Neural progenitor cell (in vitro differentiated cells): ENCODE results near the gene HPSE. TPM values are rescaled to one million over a fixed set of nuclear protein-coding genes. Genes with fewer than 3 reads are reported as not detected.

Experiments used
- DNase-seq: peaks from one replicate; pipeline ENCODE4 v3.0.0-alpha.2; 2016; ENCODE audit warnings: low spot score
- H2AFZ ChIP-seq: fragments of 200-600 bp; sonication (generic); replicated peaks from 2 replicates; pipeline ENCODE4 v1.6.1; 2016; ENCODE audit warnings: antibody characterized with exemption
- H3F3A ChIP-seq: fragments of 200-600 bp; sonication (generic); 2 replicates; pipeline ENCODE4 v1.6.1; 2016; ENCODE audit warnings: antibody characterized with exemption, low read depth
- H3K27ac ChIP-seq: fragments of 200-600 bp; sonication (generic); 2 replicates; pipeline ENCODE4 v1.5.1; 2016; ENCODE audit warnings: mild to moderate bottlenecking
- H3K27me3 ChIP-seq: fragments of 200-600 bp; sonication (generic); 2 replicates; pipeline ENCODE4 v1.6.1; 2016; ENCODE audit warnings: mild to moderate bottlenecking, moderate library complexity
- H3K36me3 ChIP-seq: fragments of 200-600 bp; sonication (generic); 2 replicates; pipeline ENCODE4 v1.5.1; 2016
- H3K4me1 ChIP-seq: fragments of 200-600 bp; sonication (generic); 2 replicates; pipeline ENCODE4 v1.6.1; 2016; ENCODE audit warnings: mixed run types
- H3K4me2 ChIP-seq: fragments of 200-600 bp; sonication (generic); 2 replicates; pipeline ENCODE4 v1.6.1; 2016
- H3K4me3 ChIP-seq: fragments of 200-600 bp; sonication (generic); 2 replicates; pipeline ENCODE4 v1.5.1; 2016
- H3K79me2 ChIP-seq: fragments of 200-600 bp; sonication (generic); 2 replicates; pipeline ENCODE4 v1.6.1; 2016; ENCODE audit warnings: low read depth
- H3K9ac ChIP-seq: fragments of 200-600 bp; sonication (generic); 2 replicates; pipeline ENCODE4 v1.6.1; 2016
- H3K9me3 ChIP-seq: fragments of 200-600 bp; sonication (generic); 2 replicates; pipeline ENCODE4 v1.5.1; 2016; ENCODE audit warnings: low read depth
- H4K20me1 ChIP-seq: fragments of 200-600 bp; sonication (generic); 2 replicates; pipeline ENCODE4 v1.6.1; 2016; ENCODE audit warnings: low read depth
- H3K27ac Mint-ChIP-seq: 3 replicates; pipeline ENCODE4 v1.8.0; 2021; ENCODE audit warnings: mixed read lengths
- H3K27me3 Mint-ChIP-seq: 2 replicates; pipeline ENCODE4 v1.8.0; 2022; ENCODE audit warnings: low read depth, mild to moderate bottlenecking, inconsistent platforms, moderate library complexity, mixed read lengths; ENCODE audit not compliant: insufficient read depth
- H3K36me3 Mint-ChIP-seq: 3 replicates; pipeline ENCODE4 v1.8.0; 2021; ENCODE audit warnings: mixed read lengths
- H3K4me1 Mint-ChIP-seq: 3 replicates; pipeline ENCODE4 v1.8.0; 2021; ENCODE audit warnings: mixed read lengths
- H3K4me3 Mint-ChIP-seq: 3 replicates; pipeline ENCODE4 v1.8.0; 2021; ENCODE audit warnings: mild to moderate bottlenecking, moderate library complexity, mixed read lengths
- H3K9me3 Mint-ChIP-seq: 3 replicates; pipeline ENCODE4 v1.8.0; 2020; ENCODE audit warnings: mixed read lengths
- EZH2 ChIP-seq: fragments of 200-600 bp; sonication (generic); IDR thresholded peaks from 2 replicates; pipeline ENCODE4 v1.6.1; 2017; ENCODE audit warnings: antibody characterized with exemption, mild to moderate bottlenecking, moderate library complexity
- EZH2phosphoT487 ChIP-seq: fragments of 200-600 bp; sonication (generic); IDR thresholded peaks from 2 replicates; pipeline ENCODE4 v1.6.1; 2017; ENCODE audit warnings: antibody characterized with exemption
- total RNA-seq: library from RNA; depleted of rRNA; stranded (reverse); fragments of >200 nt; gene quantifications from 2 replicates; pipeline ENCODE4 v1.2.3, GENCODE V29; 2015; ENCODE audit warnings: low replicate concordance
- TF ChIP-seq, protein P1 (sequence below): fragments of 200-600 bp; sonication (generic); IDR thresholded peaks from 2 replicates; pipeline ENCODE4 v1.5.1; 2017; ENCODE audit warnings: antibody characterized with exemption, mild to moderate bottlenecking

HPSE gene
- total RNA-seq, 1 donor from 2014 or later = 0.73 TPM

DNA sequence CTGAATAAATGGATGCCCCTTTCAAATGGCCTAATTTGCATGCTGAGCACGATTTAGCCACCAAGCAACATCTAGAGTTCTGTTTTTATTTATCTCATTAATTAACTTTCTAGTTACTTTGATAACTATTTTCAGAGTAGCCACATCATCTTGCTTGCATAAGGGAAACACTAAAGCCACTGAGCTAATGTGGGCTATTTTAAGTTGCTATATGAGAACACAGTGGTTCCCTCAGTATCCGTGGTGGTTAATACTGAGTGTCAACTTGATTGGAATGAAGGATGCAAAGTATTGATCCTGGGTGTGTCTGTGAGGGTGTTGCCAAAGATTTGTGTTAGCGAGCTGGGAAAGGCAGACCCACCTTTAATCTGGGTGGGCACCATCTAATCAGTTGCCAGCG lies 25.4 kb upstream of the HPSE start:
- H3K4me3 Mint-ChIP-seq = no peak overlapping the region
- no peaks in the 10 kb centered on the region for H3K36me3 Mint-ChIP-seq
- no peak for TF ChIP-seq EZH2phosphoT487
- TF ChIP-seq EZH2 = no peak
- TF ChIP-seq, protein P1, sequence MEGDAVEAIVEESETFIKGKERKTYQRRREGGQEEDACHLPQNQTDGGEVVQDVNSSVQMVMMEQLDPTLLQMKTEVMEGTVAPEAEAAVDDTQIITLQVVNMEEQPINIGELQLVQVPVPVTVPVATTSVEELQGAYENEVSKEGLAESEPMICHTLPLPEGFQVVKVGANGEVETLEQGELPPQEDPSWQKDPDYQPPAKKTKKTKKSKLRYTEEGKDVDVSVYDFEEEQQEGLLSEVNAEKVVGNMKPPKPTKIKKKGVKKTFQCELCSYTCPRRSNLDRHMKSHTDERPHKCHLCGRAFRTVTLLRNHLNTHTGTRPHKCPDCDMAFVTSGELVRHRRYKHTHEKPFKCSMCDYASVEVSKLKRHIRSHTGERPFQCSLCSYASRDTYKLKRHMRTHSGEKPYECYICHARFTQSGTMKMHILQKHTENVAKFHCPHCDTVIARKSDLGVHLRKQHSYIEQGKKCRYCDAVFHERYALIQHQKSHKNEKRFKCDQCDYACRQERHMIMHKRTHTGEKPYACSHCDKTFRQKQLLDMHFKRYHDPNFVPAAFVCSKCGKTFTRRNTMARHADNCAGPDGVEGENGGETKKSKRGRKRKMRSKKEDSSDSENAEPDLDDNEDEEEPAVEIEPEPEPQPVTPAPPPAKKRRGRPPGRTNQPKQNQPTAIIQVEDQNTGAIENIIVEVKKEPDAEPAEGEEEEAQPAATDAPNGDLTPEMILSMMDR = no peak
- H3K9ac ChIP-seq = no peak overlapping the region
- no peaks in the 10 kb centered on the region for H3K9me3 Mint-ChIP-seq
- H3K4me1 ChIP-seq = no peaks in the 10 kb centered on the region
- no peak overlapping the region for H3K27ac Mint-ChIP-seq
- no peaks in the 10 kb centered on the region for H3K27me3 ChIP-seq
- H4K20me1 ChIP-seq = no peaks in the 10 kb centered on the region
- no peaks in the 10 kb centered on the region for H3K36me3 ChIP-seq
- no peaks in the 10 kb centered on the region for H3K79me2 ChIP-seq
- DNase-seq = no peak
- H3K27ac ChIP-seq = no peak overlapping the region
- H3K27me3 Mint-ChIP-seq = peaks cover 5% of the 10 kb centered on the region
- H3K9me3 ChIP-seq = no peaks in the 10 kb centered on the region
- no peak overlapping the region for H2AFZ ChIP-seq
- H3K4me1 Mint-ChIP-seq = peaks cover 4% of the 10 kb centered on the region
- no peak overlapping the region for H3K4me2 ChIP-seq
- H3F3A ChIP-seq = no peaks in the 10 kb centered on the region
- H3K4me3 ChIP-seq = no peak overlapping the region

DNA sequence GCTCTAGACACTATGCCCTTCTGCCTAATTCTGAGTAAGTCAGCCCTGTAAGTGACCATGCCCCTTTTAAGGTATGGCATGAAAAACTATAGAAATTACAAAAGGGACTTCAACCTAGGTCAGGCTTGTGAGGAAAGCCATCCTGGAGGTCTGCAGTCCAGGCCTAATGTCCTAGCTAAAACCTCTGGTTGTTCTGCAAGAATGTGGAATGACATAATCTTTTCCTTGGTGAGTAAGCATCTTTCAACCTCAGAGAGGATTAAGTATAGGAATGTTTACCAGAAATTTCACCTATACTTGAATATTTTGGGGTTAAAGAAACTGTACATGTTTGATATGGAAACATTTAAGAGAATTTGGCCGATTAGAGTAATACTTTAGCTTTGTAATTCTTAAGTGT lies 23.8 kb upstream of the HPSE start:
- Histone ChIP-seq H3K79me2 (no peaks in the 10 kb centered on the region), H4K20me1 (no peaks in the 10 kb centered on the region), H3F3A (no peaks in the 10 kb centered on the region), H3K9ac (no peak overlapping the region), H3K4me1 (no peaks in the 10 kb centered on the region), H3K27me3 (no peaks in the 10 kb centered on the region), H3K4me3 (no peak overlapping the region), H3K36me3 (no peaks in the 10 kb centered on the region), H3K9me3 (no peaks in the 10 kb centered on the region), H2AFZ (no peak overlapping the region), H3K27ac (no peak overlapping the region), H3K4me2 (no peak overlapping the region)
- Mint-ChIP-seq H3K4me3 (no peak overlapping the region), H3K36me3 (no peaks in the 10 kb centered on the region), H3K9me3 (no peaks in the 10 kb centered on the region), H3K27ac (no peak overlapping the region), H3K27me3 (peaks cover 5% of the 10 kb centered on the region), H3K4me1 (peaks cover 4% of the 10 kb centered on the region)
- no peak for DNase-seq
- TF ChIP-seq, protein P1 = no peak
- TF ChIP-seq EZH2phosphoT487 = no peak

DNA sequence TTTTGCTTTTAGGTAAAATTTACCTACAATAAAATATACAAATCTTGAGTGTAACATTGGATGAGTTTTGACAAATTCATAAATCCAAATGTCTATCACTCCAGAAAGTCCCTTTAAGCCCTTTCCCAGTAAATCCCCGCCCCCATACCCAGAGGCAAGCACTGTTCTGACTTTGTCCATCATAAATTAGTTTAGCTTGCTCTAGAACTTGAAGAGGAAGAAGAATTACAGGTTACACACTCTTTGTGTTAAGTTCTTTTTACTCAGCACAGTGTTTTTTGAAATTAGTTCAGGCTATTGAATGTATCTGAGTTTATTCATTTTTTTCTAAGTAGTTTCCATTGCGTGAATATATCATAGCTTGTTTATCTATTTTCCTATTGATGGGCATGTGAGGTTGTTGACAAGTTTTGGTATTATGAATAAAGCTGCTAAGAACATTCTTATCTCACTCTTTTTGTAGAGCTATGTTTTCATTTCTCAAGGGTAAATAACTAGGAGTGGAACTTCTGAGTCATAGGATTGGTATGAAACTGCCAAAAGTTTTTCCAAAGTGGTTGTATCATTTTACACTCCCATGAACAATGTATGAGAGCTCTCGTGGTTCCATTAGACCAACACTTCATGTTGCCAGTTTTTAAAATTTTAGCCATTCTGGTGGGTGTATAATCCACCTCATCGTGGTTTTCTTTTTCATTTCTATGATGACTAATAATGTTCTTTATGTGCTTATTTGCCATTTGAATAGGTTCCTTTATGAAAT lies 22.4 kb upstream of the HPSE start:
- Mint-ChIP-seq H3K27me3 (peaks cover 5% of the 10 kb centered on the region), H3K4me1 (peaks cover 4% of the 10 kb centered on the region), H3K4me3 (no peak overlapping the region), H3K9me3 (peaks cover 2% of the 10 kb centered on the region), H3K36me3 (no peaks in the 10 kb centered on the region), H3K27ac (no peak overlapping the region)
- no peak overlapping the region for H3K4me3 ChIP-seq
- H3K9ac ChIP-seq = no peak overlapping the region
- H4K20me1 ChIP-seq = no peaks in the 10 kb centered on the region
- TF ChIP-seq EZH2phosphoT487 (no peak), EZH2 (no peak)
- TF ChIP-seq, protein P1 = no peak
- no peaks in the 10 kb centered on the region for H3K9me3 ChIP-seq
- H3K4me1 ChIP-seq = no peaks in the 10 kb centered on the region
- no peak overlapping the region for H3K4me2 ChIP-seq
- no peak overlapping the region for H2AFZ ChIP-seq
- no peaks in the 10 kb centered on the region for H3F3A ChIP-seq
- no peak overlapping the region for H3K27ac ChIP-seq
- no peaks in the 10 kb centered on the region for H3K79me2 ChIP-seq
- no peak for DNase-seq
- H3K27me3 ChIP-seq = no peaks in the 10 kb centered on the region
- H3K36me3 ChIP-seq = no peaks in the 10 kb centered on the region
